Activated T-cell treated with anti-CD3 and anti-CD28 coated beads, Interleukin-2, amount 50 U/mL, for 1 hour (primary cell): ENCODE results near the gene MYOD1.

ENCODE experiments used
- DNase-seq: peaks from one replicate; pipeline ENCODE4 v3.0.0-alpha.2; 2020

MYOD1 gene

GRCh38 chr11:17703951-17704350 is 15.4 kb upstream of the MYOD1 start:
- no peak for DNase-seq

GRCh38 chr11:17707830-17708229 is 11.5 kb upstream of the MYOD1 start:
- DNase-seq = no peak

GRCh38 chr11:17711836-17712235 is 7.5 kb upstream of the MYOD1 start:
- no peak for DNase-seq

- no peak for DNase-seq
Observed at GRCh38 chr11:17713851-17714250, 5.5 kb upstream of the MYOD1 start.

- no peak for DNase-seq
Observed at GRCh38 chr11:17714356-17714854, 5.0 kb upstream of the MYOD1 start.

GRCh38 chr11:17714870-17715269 is 4.5 kb upstream of the MYOD1 start:
- DNase-seq = no peak

- DNase-seq = no peak
Observed at GRCh38 chr11:17716807-17717206, 2.6 kb upstream of the MYOD1 start.

GRCh38 chr11:17718015-17718414 is 1.4 kb upstream of the MYOD1 start:
- no peak for DNase-seq

GRCh38 chr11:17718510-17718962 is 835 bp upstream of the MYOD1 start:
- no peak for DNase-seq

- DNase-seq = no peak
Observed at GRCh38 chr11:17719938-17720795, 796 bp downstream of the MYOD1 start.

- no peak for DNase-seq
Observed at GRCh38 chr11:17720796-17721171, 1.4 kb downstream of the MYOD1 start.

- DNase-seq = no peak
Observed at GRCh38 chr11:17721242-17721999, 2.0 kb downstream of the MYOD1 start.

GRCh38 chr11:17722000-17722643 is 2.8 kb downstream of the MYOD1 start:
- DNase-seq = no peak

- DNase-seq = no peak
Observed at GRCh38 chr11:17724020-17724908, 4.9 kb downstream of the MYOD1 start.

- no peak for DNase-seq
Observed at GRCh38 chr11:17725174-17725573, 5.8 kb downstream of the MYOD1 start.

GRCh38 chr11:17730137-17730536 is 10.8 kb downstream of the MYOD1 start:
- DNase-seq = no peak

- peak; percentile 55 for DNase-seq
Observed at GRCh38 chr11:17730608-17731462, 11.5 kb downstream of the MYOD1 start.

- DNase-seq = no peak
Observed at GRCh38 chr11:17733261-17733660, 13.9 kb downstream of the MYOD1 start.

- DNase-seq = no peak
Observed at GRCh38 chr11:17734418-17734911, 15.1 kb downstream of the MYOD1 start, which contains the start of gene KCNC1. TSS of gene KCNC1 (plus strand) at chr11:17734781. CDS start at chr11:17736003, 1,222 bp downstream.

- peak; percentile 31 for DNase-seq
Observed at GRCh38 chr11:17734986-17735817, 15.8 kb downstream of the MYOD1 start.
